HL-60 (cell line): ENCODE data around the gene VDAC2.

ENCODE experiments used
- DNase-seq, 2 experiments: peaks; one replicate each; pipeline ENCODE4 v3.0.0-alpha.2; 2010 to 2020; ENCODE audit warnings: low read depth in 1 of 2, low spot score in 1 of 2
- H3K27ac ChIP-seq: fragments of 250-450 bp; sonication (Bioruptor Pico); replicated peaks from 2 replicates; pipeline ENCODE4 v1.5.1; 2020; ENCODE audit warnings: mild to moderate bottlenecking, moderate library complexity
- H3K27me3 ChIP-seq: fragments of 250-450 bp; sonication (Bioruptor Pico); 2 replicates; pipeline ENCODE4 v1.5.1; 2021; ENCODE audit warnings: mild to moderate bottlenecking, moderate library complexity; ENCODE audit not compliant: insufficient read depth, poor library complexity, severe bottlenecking
- H3K4me3 ChIP-seq: replicated peaks from 2 replicates; pipeline ENCODE4 v1.5.1; 2011; ENCODE audit warnings: mild to moderate bottlenecking, control low read depth, low read length; ENCODE audit not compliant: insufficient read depth
- GABPA ChIP-seq: IDR thresholded peaks from 2 replicates; pipeline ENCODE4 v1.6.1; 2012; ENCODE audit warnings: low read depth
- POLR2AphosphoS5 ChIP-seq: IDR thresholded peaks from 2 replicates; pipeline ENCODE4 v1.6.1; 2012; ENCODE audit warnings: low read depth
- SPI1 ChIP-seq: IDR thresholded peaks from 2 replicates; pipeline ENCODE4 v1.6.1; 2012; ENCODE audit warnings: low read depth, mild to moderate bottlenecking, borderline replicate concordance
- TF ChIP-seq, protein P1 (sequence below): IDR thresholded peaks from 2 replicates; pipeline ENCODE4 v1.6.1; 2012; ENCODE audit warnings: low read depth; ENCODE audit not compliant: insufficient replicate concordance
- TF ChIP-seq, protein P2 (sequence below): IDR thresholded peaks from one replicate; pipeline ENCODE4 v1.5.1; 2011; ENCODE audit warnings: low read length, control low read depth, inconsistent platforms; ENCODE audit not compliant: insufficient read depth

Gene VDAC2

DNA sequence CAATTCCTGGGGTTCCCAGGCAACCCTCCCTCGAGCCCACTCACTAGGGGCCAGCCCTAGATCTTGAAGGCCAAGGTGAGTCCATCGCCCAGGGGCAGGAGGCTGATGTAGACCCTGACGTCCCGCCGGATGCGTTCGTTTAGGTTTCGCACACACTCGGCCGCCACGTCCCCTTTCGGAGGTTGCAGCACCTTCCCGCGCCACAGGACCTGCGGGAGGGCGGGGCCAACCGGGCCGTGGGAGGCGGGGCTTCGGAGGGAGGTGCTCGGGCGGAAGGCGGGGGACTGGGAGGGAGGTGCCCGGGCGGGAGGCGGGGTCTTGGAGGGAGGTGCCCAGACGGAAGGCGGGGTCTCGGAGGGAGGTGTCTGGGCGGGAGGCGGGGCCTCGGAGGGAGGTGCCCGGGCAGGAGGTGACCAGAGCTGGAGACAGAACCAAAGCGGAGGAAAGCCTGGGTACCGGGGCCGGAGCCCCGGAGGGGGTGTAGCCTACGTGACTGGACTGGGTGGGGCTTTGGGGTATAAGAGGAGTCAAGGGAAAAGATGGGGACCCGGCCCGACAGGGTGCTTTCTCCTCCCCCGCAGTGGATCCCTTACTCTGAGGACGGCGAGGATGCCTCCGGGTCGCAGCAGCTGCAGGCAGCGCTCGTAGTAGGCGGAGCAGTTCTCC is 23.6 kb downstream of the VDAC2 start:
- TF ChIP-seq SPI1 (no peak), GABPA (no peak), POLR2AphosphoS5 (no peak)
- TF ChIP-seq, protein P1, sequence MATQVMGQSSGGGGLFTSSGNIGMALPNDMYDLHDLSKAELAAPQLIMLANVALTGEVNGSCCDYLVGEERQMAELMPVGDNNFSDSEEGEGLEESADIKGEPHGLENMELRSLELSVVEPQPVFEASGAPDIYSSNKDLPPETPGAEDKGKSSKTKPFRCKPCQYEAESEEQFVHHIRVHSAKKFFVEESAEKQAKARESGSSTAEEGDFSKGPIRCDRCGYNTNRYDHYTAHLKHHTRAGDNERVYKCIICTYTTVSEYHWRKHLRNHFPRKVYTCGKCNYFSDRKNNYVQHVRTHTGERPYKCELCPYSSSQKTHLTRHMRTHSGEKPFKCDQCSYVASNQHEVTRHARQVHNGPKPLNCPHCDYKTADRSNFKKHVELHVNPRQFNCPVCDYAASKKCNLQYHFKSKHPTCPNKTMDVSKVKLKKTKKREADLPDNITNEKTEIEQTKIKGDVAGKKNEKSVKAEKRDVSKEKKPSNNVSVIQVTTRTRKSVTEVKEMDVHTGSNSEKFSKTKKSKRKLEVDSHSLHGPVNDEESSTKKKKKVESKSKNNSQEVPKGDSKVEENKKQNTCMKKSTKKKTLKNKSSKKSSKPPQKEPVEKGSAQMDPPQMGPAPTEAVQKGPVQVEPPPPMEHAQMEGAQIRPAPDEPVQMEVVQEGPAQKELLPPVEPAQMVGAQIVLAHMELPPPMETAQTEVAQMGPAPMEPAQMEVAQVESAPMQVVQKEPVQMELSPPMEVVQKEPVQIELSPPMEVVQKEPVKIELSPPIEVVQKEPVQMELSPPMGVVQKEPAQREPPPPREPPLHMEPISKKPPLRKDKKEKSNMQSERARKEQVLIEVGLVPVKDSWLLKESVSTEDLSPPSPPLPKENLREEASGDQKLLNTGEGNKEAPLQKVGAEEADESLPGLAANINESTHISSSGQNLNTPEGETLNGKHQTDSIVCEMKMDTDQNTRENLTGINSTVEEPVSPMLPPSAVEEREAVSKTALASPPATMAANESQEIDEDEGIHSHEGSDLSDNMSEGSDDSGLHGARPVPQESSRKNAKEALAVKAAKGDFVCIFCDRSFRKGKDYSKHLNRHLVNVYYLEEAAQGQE = no peak
- TF ChIP-seq, protein P2, sequence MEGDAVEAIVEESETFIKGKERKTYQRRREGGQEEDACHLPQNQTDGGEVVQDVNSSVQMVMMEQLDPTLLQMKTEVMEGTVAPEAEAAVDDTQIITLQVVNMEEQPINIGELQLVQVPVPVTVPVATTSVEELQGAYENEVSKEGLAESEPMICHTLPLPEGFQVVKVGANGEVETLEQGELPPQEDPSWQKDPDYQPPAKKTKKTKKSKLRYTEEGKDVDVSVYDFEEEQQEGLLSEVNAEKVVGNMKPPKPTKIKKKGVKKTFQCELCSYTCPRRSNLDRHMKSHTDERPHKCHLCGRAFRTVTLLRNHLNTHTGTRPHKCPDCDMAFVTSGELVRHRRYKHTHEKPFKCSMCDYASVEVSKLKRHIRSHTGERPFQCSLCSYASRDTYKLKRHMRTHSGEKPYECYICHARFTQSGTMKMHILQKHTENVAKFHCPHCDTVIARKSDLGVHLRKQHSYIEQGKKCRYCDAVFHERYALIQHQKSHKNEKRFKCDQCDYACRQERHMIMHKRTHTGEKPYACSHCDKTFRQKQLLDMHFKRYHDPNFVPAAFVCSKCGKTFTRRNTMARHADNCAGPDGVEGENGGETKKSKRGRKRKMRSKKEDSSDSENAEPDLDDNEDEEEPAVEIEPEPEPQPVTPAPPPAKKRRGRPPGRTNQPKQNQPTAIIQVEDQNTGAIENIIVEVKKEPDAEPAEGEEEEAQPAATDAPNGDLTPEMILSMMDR = no peak
- Histone ChIP-seq H3K27ac (peak overlapping the region; percentile 65), H3K4me3 (peak overlapping the region; percentile 72), H3K27me3 (no peaks in the 10 kb centered on the region)
- DNase-seq = peak; percentile 84 to 97

DNA sequence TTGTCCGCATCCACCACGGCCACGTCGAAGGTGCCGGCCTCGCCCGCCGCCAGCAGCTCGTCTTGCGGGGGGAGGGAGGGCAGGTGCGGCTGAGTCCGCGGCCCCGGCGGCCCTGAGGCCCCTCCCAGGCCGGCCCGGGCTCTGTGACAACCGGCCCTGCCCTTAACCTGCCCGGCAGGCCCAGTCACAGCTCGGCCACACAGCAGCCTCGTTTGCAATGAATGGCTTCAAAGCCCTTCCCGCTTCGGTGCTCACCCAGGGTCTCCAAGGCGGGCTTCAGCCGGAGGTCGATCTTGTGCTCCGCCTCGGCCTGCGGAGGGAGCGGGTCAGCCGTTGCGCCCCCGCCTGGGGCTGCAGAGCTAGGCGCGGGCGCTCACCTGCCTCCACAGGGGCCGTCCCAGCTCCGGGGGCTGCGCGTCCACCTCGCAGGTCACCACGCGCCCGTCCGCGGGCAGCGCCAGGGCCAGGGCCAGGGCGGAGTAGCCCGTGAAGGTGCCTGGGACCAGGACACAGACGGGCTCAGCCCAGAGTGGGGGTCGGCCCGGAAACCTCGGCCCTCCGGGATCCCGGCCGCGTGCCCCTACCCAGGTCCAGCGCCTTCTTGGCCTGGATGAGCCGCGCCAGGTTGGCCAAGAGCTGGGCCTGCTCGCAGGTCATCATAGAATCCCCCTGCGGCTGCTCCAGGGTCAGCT is 24.2 kb downstream of the VDAC2 start:
- TF ChIP-seq SPI1 (no peak), GABPA (no peak), POLR2AphosphoS5 (no peak)
- TF ChIP-seq, protein P1 = no peak
- TF ChIP-seq, protein P2 = no peak
- Histone ChIP-seq H3K27ac (peak overlapping the region; percentile 55), H3K4me3 (peak overlapping the region; percentile 72), H3K27me3 (no peaks in the 10 kb centered on the region)
- DNase-seq = peak in 1 of 2 experiments; percentile 2

DNA sequence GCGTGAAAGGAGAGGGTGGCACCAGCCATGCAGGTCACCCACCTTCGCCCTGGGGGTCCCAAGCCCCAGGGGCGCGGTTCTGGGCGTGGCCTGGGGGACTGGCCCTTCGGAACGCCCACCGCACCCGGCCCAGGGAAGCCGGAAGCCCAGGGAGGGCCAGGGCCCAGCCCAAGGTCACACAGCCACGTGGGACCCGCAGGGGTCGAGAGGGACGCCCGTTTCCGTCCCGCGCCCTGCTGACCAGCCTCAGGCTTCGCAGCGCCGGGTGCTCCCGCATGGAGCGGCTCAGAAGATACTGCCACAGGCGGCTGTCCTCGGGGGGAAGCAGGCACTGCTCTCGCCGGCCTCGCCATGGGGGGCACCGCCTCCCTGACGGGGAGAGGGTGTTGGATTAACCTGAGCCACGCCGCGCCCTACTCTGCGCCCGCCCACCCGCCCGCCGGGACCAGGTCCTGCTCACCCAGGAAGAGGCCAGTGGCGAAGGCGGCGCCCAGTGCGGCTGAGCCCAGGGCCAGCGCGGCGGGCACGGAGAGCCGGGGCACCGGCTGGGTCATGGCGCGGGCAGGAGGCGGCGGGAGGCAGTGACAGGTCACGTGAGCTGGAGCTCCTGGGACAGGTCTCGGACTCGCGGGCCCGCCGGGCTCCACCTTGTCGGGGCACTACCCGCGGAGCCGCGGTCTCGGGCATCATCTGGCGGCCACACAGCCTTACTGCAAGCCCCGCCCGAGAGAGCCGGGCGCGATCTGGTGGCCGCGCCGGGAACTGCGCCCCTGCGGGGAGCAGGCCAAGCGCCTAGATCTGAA is 25.0 kb downstream of the VDAC2 start, which contains the start of gene COMTD1:
Gene COMTD1, minus strand, starts transcription at position 583 of the 803 bp plus-strand sequence. Its CDS starts 29 bp downstream, at position 554.
- TF ChIP-seq, protein P1 = no peak
- TF ChIP-seq, protein P2 = peak; percentile 100
- H3K27me3 ChIP-seq = no peaks in the 10 kb centered on the region
- peak within 1 kb of the TSS; percentile 72 for H3K4me3 ChIP-seq
- DNase-seq = peak; percentile 90 to 94
- peak within 1 kb of the TSS; percentile 55 for H3K27ac ChIP-seq
